GM12878 (cell line): ENCODE data around the gene RSPH4A. TPM values are rescaled to one million over a fixed set of nuclear protein-coding genes. Genes with fewer than 3 reads are reported as not detected.
"Not testable (repeated sequence)": the region's sequence is repeated elsewhere in the genome, so short reads cannot be mapped to it uniquely, and the experiment has no call there.

ENCODE experiments used
- ATAC-seq: fragments of 200-7000 bp; cut with Tn5 transposase; 3 replicates; pipeline ENCODE4 v1.9.1; 2020; ENCODE audit warnings: mild to moderate bottlenecking, moderate library complexity
- BruUV-seq: library from RNA; stranded (reverse); fragments of 400-500 nt; replicated peaks from 2 replicates; lab custom pipeline; 2021; lab: Mats Ljungman, UMichigan
- CTCF ChIA-PET: fragments of 300-600 bp; sonication (Branson Sonifier 250); formaldehyde crosslinking; extraction: SDS; loops from one replicate; lab custom pipeline; 2021; ENCODE audit warnings: inconsistent platforms; lab: Yijun Ruan, JAX
- POLR2A ChIA-PET: fragments of 350-600 bp; formaldehyde crosslinking; extraction: SDS; loops from one replicate; lab custom pipeline; 2021; ENCODE audit warnings: inconsistent platforms; lab: Charles Lee
- RAD21 ChIA-PET: fragments of 300-600 bp; sonication (Branson Sonifier 250); formaldehyde crosslinking; loops from one replicate; lab custom pipeline; 2023; ENCODE audit warnings: antibody characterized with exemption; ENCODE audit not compliant: unreplicated experiment; lab: Charles Lee
- SMC1A ChIA-PET: fragments of 300-600 bp; sonication (Branson Sonifier 250); formaldehyde crosslinking; loops from one replicate; lab custom pipeline; 2023; ENCODE audit not compliant: unreplicated experiment, uncharacterized antibody; lab: Charles Lee
- DNase-seq: peaks from one replicate; pipeline ENCODE4 v3.0.0-alpha.2; 2011; ENCODE audit warnings: low read depth, low spot score
- FAIRE-seq: peaks from 3 replicates; lab custom pipeline; 2011; peaks lifted over from hg19 to GRCh38; lab: Jason Lieb, UNC
- H2AFZ ChIP-seq: 2 replicates; pipeline ENCODE4 v1.6.0; 2011; ENCODE audit warnings: low read depth, low read length, control low read depth; ENCODE audit not compliant: control insufficient read depth
- H3K27ac ChIP-seq: 2 replicates; pipeline ENCODE4 v1.5.1; 2011; ENCODE audit warnings: control low read depth; ENCODE audit not compliant: control insufficient read depth, insufficient read depth
- H3K27me3 ChIP-seq, 2 experiments: replicated peaks in 1 of 2; 2 replicates each; pipeline versions ENCODE4 v1.6.0 to v1.6.1; 2011; ENCODE audit warnings: low read length in 1 of 2; ENCODE audit not compliant: control insufficient read depth in 2 of 2, insufficient read depth in 2 of 2
- H3K36me3 ChIP-seq, 2 experiments: 2 replicates each; pipeline ENCODE4 v1.5.1; 2011; ENCODE audit warnings: low read length in 1 of 2; ENCODE audit not compliant: control insufficient read depth in 2 of 2, insufficient read depth in 2 of 2
- H3K4me1 ChIP-seq: 2 replicates; pipeline ENCODE4 v1.6.1; 2011; ENCODE audit warnings: mild to moderate bottlenecking, low read length, moderate library complexity, mixed read lengths; ENCODE audit not compliant: control insufficient read depth, insufficient read depth
- H3K4me2 ChIP-seq: 2 replicates; pipeline ENCODE4 v1.6.0; 2011; ENCODE audit warnings: control low read depth; ENCODE audit not compliant: control insufficient read depth, insufficient read depth
- H3K4me3 ChIP-seq: fragments of 200-600 bp; sonication (generic); 2 replicates; pipeline ENCODE4 v1.5.1; 2016
- H3K79me2 ChIP-seq: 2 replicates; pipeline ENCODE4 v1.6.0; 2011; ENCODE audit warnings: low read length; ENCODE audit not compliant: control insufficient read depth, insufficient read depth
- H3K9ac ChIP-seq: 2 replicates; pipeline ENCODE4 v1.8.0; 2011; ENCODE audit warnings: low read length, control low read depth, mixed read lengths; ENCODE audit not compliant: control insufficient read depth, insufficient read depth
- H3K9me3 ChIP-seq: replicated peaks from 3 replicates; pipeline ENCODE4 v1.5.1; 2011; ENCODE audit warnings: mild to moderate bottlenecking, low read length; ENCODE audit not compliant: control insufficient read depth, insufficient read depth
- H4K20me1 ChIP-seq: 2 replicates; pipeline ENCODE4 v1.6.0; 2011; ENCODE audit not compliant: control insufficient read depth, insufficient read depth
- BCL11A ChIP-seq: IDR thresholded peaks from 2 replicates; pipeline ENCODE4 v1.6.1; 2011; ENCODE audit warnings: low read depth, low read length
- POU2F2 ChIP-seq: IDR thresholded peaks from 3 replicates; pipeline ENCODE4 v1.6.1; 2011; ENCODE audit warnings: low read depth, mild to moderate bottlenecking, low read length, borderline replicate concordance
- REST ChIP-seq: IDR thresholded peaks from 2 replicates; pipeline ENCODE4 v1.6.1; 2012; ENCODE audit warnings: mild to moderate bottlenecking, low read depth, low read length
- WGBS: methylation state at CpG from one replicate; pipeline ENCODE4 v1.1.6; 2016; ENCODE audit warnings: low lambda C conversion rate; ENCODE audit not compliant: insufficient replicate concordance, insufficient coverage; ENCODE audit errors: missing lambda C conversion rate; 5-methylcytosine and 5-hydroxymethylcytosine counted together
- in situ Hi-C: fragments of 300-500 bp; cut with MboI; formaldehyde crosslinking; loops from 9 replicates; pipeline ENCODE4 v1.14.3; 2018; ENCODE audit warnings: mixed read lengths
- intact Hi-C: fragments of 100-400 bp; cut with micrococcal nuclease; formaldehyde crosslinking; loops from one replicate; pipeline ENCODE4 v1.14.2; 2022; ENCODE audit not compliant: unreplicated experiment
- polyA plus RNA-seq, 11 experiments: library from polyadenylated mRNA; depleted of rRNA in 4 of 11; unstranded in 6 of 11; stranded (reverse) in 5 of 11; fragments of >200 nt; fragmentation: Nextera tagmentation in 4 of 11; fragmentation: Illumina TruSeq in 1 of 11; extraction: Ambion mirVana in 4 of 11; extraction: Trizol in 1 of 11; gene quantifications; 1 replicate in 1 of 11; 2 replicates in 10 of 11; pipeline versions ENCODE4 v1.2.1 to v1.2.3, GENCODE V29; 2011 to 2016; ENCODE audit warnings: inconsistent platforms in 2 of 11, missing spikeins in 2 of 11, low read depth in 1 of 11
- total RNA-seq, 4 experiments: library from RNA; depleted of rRNA in 3 of 4; stranded (reverse); fragments of >200 nt in 3 of 4; fragmentation: Illumina TruSeq in 1 of 4; extraction: Trizol in 1 of 4; gene quantifications; 2 replicates each; pipeline versions ENCODE4 v1.2.1 to v1.2.3, GENCODE V29; 2013 to 2021

Gene RSPH4A
- total and polyA plus RNA-seq, 10 of the 15 experiments (the other 5 are each of a cell fraction or from before 2014, with no cell fraction given) = 0.07 to 0.28 (median 0.21) TPM; not detected in 1

- DNase-seq (no peak), FAIRE-seq (no peak)
- in situ Hi-C loops = no loop called here
- H3K9me3 ChIP-seq = no peaks in the 10 kb centered on the region
- no peaks in the 10 kb centered on the region for H3K4me1 ChIP-seq
- ChIA-PET RAD21 (no interaction called here), SMC1A (no interaction called here)
- no peaks in the 10 kb centered on the region for H4K20me1 ChIP-seq
- no peak overlapping the region for H3K27ac ChIP-seq
- no peaks in the 10 kb centered on the region for H3K79me2 ChIP-seq
- 95% methylated on average over 4 of the region's 4 CpGs for WGBS
- TF ChIP-seq BCL11A (no peak), REST (peak; percentile 87), POU2F2 (no peak)
- TF ChIP-seq, all 136 proteins: peak for 1
- H3K36me3 ChIP-seq = peaks cover 0 to 6% of the 10 kb centered on the region in 2 experiments; a peak in 1 of 4 replicates
- no peak for ATAC-seq
- H2AFZ ChIP-seq = no peak overlapping the region
- no TSS peak for BruUV-seq
- H3K9ac ChIP-seq = no peak overlapping the region
- ChIA-PET POLR2A (no interaction called here), CTCF (interaction anchor here (0.6 kb wide), 1 partner anchor 754 kb away, joined by 3 read pairs; no protein-coding TSS in a partner anchor)
- H3K4me3 ChIP-seq = no peak overlapping the region
- intact Hi-C loops = no loop called here
- H3K27me3 ChIP-seq = no peaks in the 10 kb centered on the region
- no peak overlapping the region for H3K4me2 ChIP-seq
These were observed 19.5 kb upstream of the RSPH4A start for GRCh38 chr6:116596815-116597214.

GRCh38 chr6:116603916-116604315 is 12.4 kb upstream of the RSPH4A start:
- H3K9me3 ChIP-seq, H3K4me1 ChIP-seq, H3K4me2 ChIP-seq, in situ Hi-C loops, BruUV-seq, H3K27ac ChIP-seq, POLR2A ChIA-PET, H3K4me3 ChIP-seq, H3K79me2 ChIP-seq, DNase-seq, RAD21 ChIA-PET, H4K20me1 ChIP-seq, intact Hi-C loops, ATAC-seq, H3K36me3 ChIP-seq, H3K9ac ChIP-seq, FAIRE-seq, SMC1A ChIA-PET, H2AFZ ChIP-seq, CTCF ChIA-PET, H3K27me3 ChIP-seq: not testable (repeated sequence)
- WGBS = 78% methylated on average over 3 of the region's 3 CpGs

- H3K79me2 ChIP-seq, ATAC-seq, intact Hi-C loops, H3K4me1 ChIP-seq, H3K36me3 ChIP-seq, in situ Hi-C loops, SMC1A ChIA-PET, H3K9me3 ChIP-seq, H4K20me1 ChIP-seq, H3K4me2 ChIP-seq, H3K27ac ChIP-seq, H3K27me3 ChIP-seq, DNase-seq, RAD21 ChIA-PET, FAIRE-seq, CTCF ChIA-PET, H2AFZ ChIP-seq, BruUV-seq, POLR2A ChIA-PET, H3K9ac ChIP-seq, H3K4me3 ChIP-seq: not testable (repeated sequence)
- 100% methylated on average over 3 of the region's 3 CpGs for WGBS
These were observed 11.4 kb upstream of the RSPH4A start for GRCh38 chr6:116604868-116605267.
